Suprapubic skin (tissue), 3 donors: ENCODE data around the gene KNOP1.
"Not testable (repeated sequence)": the region's sequence is repeated elsewhere in the genome, so short reads cannot be mapped to it uniquely, and the experiment has no call there.

Experiments used
- CTCF ChIP-seq, 2 donors: fragments of 200-600 bp in 1 of 2; fragments of 450-650 bp in 1 of 2; sonication (generic) in 1 of 2; IDR thresholded peaks; one replicate each; pipeline ENCODE4 v1.5.1; 2016 to 2019; ENCODE audit warnings: antibody characterized with exemption in 2 of 2, mild to moderate bottlenecking in 1 of 2, moderate library complexity in 1 of 2
- EP300 ChIP-seq: sonication (generic); formaldehyde crosslinking; IDR thresholded peaks from one replicate; pipeline ENCODE4 v1.6.1; 2017; ENCODE audit warnings: antibody characterized with exemption
- POLR2A ChIP-seq, 2 donors: fragments of 450-650 bp; IDR thresholded peaks; one replicate each; pipeline ENCODE4 v1.6.1; 2017; ENCODE audit warnings: antibody characterized with exemption in 2 of 2, mild to moderate bottlenecking in 2 of 2, moderate library complexity in 2 of 2

GRCh38 chr16:19665313-19665712 is 52.7 kb downstream of the KNOP1 start:
- not testable (repeated sequence) for TF ChIP-seq CTCF (IDR thresholded peaks at IDR 0.05); EP300; POLR2A (IDR thresholded peaks at IDR 0.05)
